ENCODE results near the gene MYO5B.
A peak's percentile ranks its signal among the peaks of the same experiment; 100 is the strongest.

MYO5B gene

DNA sequence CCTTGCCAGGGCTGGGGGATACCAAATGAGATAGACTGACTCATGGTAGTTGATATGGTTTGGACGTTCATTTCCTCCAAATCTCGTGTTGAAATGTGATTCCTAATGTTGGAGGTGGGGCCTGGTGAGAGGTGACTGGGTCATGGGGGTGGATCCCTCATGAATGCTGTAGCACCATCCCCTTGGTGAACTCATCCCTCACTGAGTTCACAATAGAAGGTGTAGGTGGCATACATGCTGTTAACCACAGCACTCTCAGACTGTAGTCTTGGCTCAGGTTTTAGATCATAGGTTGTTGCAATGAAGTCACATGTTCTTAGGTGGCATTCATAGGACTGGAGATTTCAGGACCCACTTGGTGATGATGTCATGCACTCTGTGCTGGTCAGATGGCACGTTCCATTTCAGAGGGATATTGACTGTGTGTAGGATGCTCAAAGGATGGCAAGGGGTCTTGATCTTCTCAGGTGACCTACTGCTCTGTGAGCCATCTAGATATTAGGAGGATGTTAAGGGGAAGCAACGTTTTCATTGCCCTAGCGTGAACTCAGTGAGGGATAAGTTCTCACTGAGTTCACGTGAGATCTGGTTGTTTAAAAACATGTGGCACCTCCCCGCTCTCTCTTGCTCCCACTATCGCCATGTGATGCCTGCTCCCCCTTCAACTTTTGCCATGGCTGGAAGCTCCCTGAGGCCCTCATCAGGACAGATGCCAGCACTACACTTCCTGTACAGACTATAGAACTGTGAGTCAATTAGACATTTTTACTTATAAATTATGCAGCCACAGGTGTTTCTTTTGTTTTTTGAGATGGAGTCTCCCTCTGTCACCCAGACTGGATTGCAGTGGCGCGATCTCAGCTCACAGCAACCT lies 307.8 kb downstream of the MYO5B start:
- DNase-seq (ENCODE audit: low read depth in 2 of 2) = no peak

DNA sequence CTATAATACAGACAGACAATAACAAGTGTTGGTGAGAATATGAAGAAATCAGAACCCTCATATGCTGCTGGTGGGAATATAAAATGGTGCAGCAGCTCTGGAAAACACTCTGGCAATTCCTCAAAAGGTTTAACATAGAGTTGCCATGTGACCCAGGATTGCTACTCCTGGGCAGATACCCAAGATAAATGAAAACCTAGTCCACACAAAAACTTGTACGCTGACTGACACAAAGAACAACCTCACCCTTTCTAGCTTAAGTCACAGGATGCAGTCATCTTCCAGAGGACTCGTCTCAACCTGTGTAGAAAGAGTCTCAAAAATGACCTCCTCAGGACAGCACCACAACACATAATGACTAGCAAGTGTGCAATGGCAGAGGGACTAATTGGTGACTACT lies 310.0 kb downstream of the MYO5B start:
- no peak for DNase-seq (ENCODE audit: low read depth in 2 of 2)

DNA sequence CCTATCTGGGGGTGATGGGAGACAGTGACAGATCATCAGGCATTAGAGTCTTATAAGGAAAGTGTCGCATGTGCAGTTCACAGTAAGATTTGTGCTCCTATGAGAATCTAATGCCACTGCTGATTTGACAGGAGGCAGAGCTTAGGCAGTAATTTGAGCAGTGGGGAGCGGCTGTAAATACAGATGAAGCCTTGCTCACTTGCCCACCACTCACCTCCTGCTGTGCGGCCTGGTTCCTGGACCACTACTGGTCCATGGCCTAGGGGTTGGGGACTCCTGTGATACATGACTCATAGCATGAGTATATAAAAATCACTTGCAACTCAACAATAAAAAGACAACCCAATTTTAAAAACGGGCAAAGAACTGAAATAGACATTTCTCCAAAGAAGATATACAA lies 310.5 kb downstream of the MYO5B start:
- no peak for DNase-seq (ENCODE audit: low read depth in 2 of 2)

DNA sequence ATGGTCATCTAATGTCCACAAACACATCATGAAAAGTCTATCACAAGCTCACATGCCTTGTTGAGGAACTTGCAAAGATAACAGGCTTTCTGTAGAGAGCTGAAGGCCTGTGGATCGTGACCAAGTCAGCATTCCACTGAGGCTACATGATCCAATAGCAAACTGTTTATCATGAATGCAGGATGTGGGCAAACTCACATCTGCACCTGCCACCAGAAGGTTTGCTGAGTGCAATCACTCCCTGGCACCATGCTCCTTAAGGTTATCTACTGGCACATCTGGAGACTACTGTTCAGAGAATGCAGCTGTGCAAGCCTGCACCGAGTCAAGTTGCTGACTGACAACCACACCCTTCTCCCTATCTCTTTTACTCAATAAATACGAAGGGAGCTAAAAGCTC lies 314.3 kb downstream of the MYO5B start:
- DNase-seq (ENCODE audit: low read depth in 2 of 2) = no peak

DNA sequence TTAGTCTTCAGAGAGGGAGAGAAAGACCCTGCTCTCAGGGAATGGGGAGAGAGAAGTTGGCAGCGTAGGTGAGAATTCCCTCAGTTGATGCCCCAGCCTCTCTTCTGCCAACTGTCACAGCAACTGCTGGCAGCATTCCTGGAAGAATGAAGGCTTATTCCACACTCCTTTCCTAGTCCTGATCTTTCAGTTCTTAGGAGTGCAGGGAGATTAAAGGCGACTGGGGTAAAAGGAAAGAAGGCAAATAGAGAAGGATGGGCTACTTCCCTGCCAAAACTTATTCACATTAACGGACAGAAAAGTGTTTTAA lies 315.7 kb downstream of the MYO5B start:
- DNase-seq (ENCODE audit: low read depth in 2 of 2) = no peak

DNA sequence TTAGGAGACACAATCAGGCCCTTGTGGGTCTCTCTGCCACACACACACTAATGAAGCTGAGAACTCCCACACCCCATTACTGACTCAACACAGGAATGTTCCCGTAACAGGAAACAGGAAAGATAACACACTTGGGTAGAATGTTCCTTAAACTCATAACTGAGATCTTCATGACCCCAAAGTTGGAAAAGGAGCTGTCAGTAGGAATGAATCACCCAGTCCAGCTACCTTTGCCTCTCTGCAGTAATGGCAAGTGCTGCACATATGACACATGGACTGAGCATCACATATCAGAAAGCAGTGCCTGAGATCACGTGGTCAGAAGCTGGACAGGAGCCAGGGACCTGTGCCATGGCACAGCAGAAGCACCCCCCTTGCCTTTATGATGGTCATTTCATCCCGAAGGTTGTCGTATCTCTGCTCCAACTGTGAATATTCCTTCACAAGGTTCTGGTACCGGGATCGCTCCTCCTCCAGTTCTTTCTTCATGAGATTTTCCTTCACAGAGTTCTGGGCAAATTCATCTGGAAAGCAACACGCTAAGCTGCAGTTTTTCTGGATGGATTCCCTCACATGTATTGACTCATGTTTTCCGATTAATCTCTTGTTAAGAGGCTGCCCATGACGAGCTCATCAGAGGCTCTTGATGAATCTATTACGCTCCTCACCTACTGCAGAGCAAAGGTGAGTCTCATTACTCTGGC lies 316.2 kb downstream of the MYO5B start:
- DNase-seq (ENCODE audit: low read depth in 2 of 2) = no peak

DNA sequence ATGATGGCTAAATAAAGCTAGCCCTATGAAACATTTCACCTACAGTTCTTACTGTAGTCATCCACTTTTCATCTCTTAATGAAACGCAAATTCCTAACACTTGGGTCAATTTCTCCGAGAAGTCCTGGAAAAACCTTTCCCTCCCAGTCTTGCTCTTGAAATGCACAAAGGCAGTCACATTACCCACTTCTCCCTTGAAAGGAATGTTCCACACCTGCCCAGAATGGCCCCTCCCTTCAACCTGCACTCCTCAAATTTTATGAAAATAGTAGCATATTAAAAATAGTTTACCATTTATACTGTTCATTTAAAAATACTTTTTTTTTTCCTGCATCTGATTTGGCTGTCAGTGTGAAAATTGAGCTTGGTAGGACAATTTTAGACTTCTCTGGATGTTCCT lies 316.9 kb downstream of the MYO5B start:
- no peak for DNase-seq (ENCODE audit: low read depth in 2 of 2)

DNA sequence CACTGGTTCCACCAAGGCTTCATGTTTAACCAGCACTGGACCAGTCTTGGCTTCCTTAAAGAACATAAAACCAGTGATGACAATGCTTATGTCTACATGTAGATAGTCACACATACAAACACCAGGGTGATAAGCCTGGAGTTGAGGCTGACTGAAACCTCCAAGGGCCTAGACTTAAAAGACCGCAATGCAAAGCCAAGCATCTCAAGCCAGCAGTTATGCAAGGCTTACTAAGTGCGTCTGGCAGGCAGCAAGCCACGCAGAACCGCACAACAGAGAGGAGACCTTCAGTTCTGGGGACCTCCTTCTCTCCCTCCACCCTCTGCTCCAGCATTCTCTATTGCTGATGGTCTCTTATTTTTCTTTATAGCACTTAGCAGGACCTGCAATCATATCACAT lies 318.4 kb downstream of the MYO5B start:
- no peak for DNase-seq (ENCODE audit: low read depth in 2 of 2)

DNA sequence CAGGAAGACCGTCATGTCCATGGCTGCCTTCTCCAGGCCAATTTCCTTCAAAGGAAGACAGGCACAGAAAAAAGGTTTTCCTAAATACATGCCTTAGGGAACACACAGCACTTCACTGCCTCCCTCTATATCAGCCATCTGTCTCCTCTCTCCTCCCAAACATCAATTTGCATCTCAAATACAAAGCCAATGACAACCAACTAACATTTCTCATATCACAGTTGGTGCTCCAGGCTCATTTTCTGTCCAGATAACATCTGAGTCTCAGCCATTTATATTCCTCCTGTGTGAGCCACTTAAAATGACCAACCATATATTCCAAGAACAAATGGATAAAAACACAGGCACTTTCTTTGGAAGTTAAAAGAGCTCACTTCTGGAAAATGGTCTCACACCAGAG lies 319.2 kb downstream of the MYO5B start:
- no peak for DNase-seq (ENCODE audit: low read depth in 2 of 2)

DNA sequence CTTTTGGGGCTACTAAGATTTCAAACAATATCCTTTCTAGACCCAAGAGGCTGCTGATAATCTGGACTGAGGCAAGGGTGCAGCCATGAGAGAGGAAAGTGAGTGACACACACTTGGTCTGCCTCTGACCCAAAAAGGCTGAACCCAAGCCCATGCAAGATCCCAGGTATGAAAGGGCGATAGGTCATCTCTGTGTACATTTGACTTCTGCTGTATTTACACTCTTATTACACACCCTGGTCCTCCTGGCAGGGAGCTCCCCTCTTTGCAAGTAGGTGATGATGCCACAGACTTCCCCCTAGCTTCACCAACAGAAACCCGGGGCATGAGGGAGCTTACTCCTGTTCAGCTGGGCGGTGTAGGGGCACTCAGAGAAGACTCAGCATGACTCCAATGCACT lies 319.8 kb downstream of the MYO5B start:
- no peak for DNase-seq (ENCODE audit: low read depth in 2 of 2)

DNA sequence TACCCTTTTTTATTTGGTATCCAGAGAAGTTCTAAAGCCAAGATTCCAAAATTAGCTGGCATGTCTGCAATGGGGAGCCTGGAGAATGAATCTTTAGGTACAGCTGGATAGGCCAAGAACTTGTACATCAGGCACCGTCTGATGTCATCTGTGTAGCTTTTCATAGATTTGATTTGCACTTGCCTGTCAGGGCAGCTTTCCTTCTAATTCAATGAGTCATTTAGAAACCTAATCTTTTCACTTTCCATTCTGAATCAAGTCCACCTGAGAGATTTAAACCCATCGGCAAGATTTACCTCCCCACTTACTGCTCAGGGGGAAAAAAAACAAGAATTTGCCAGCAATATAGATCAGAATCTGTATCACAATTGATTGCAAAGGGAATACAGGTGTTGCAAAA lies 320.7 kb downstream of the MYO5B start:
- DNase-seq (ENCODE audit: low read depth in 2 of 2) = no peak

DNA sequence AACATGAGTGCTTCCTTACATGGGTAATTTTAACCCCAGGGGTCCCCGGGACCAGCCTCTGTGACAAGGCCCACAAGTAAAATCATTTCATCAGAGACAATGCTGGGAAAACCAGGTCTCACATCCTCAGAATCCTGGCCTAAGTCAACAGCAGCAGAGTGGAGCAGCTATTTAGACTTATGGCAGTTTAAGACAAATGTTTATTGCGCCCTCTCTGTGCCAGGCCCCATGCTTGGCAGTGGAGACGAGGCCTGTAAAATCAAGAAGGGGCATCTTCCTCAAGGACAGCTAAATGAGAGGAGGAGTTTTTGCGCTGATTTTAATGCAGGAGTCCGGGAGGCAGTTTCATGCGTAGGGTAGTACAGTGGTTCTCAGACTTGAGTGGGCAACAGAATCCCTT lies 325.6 kb downstream of the MYO5B start:
- no peak for DNase-seq (ENCODE audit: low read depth in 2 of 2)

DNA sequence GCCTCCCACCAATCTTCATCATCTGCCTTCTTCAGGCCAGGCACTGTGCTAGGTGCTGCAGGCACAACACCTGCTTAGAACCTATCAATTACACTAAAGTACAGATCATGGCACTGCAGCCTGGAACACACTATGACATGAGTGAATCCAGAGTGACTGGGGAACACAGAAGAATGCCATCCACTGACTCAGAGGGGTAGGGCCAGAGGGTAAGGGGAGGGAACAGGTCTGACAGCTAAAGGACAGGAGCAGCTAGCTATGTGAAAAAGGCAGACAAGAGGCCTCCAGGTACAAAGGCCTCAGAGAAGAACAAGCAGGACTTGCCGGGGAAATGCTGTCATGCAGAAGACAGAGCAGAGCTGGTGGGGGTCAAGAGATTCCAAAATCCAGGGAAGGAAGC lies 328.3 kb downstream of the MYO5B start:
- DNase-seq (ENCODE audit: low read depth in 2 of 2) = no peak

DNA sequence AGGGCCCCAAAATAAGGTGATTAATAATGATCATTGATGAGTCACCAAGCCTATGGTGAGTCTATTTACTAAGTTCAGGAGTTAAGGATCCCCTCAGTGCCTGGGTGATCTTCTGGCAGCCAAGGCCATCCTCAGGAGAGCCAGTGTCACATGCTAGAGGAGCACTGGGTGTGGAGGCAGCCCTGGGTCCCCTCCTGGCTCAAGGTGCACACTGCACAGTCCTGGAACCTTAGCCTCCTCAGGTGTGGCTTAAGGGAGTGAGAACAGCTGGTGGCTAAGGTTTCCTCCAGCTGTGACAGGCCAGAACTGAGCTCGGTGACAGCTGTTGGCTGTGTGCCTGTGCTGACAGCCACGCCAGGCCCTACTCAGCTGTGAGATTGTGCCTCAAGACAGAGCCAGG lies 329.5 kb downstream of the MYO5B start:
- no peak for DNase-seq (ENCODE audit: low read depth in 2 of 2)

DNA sequence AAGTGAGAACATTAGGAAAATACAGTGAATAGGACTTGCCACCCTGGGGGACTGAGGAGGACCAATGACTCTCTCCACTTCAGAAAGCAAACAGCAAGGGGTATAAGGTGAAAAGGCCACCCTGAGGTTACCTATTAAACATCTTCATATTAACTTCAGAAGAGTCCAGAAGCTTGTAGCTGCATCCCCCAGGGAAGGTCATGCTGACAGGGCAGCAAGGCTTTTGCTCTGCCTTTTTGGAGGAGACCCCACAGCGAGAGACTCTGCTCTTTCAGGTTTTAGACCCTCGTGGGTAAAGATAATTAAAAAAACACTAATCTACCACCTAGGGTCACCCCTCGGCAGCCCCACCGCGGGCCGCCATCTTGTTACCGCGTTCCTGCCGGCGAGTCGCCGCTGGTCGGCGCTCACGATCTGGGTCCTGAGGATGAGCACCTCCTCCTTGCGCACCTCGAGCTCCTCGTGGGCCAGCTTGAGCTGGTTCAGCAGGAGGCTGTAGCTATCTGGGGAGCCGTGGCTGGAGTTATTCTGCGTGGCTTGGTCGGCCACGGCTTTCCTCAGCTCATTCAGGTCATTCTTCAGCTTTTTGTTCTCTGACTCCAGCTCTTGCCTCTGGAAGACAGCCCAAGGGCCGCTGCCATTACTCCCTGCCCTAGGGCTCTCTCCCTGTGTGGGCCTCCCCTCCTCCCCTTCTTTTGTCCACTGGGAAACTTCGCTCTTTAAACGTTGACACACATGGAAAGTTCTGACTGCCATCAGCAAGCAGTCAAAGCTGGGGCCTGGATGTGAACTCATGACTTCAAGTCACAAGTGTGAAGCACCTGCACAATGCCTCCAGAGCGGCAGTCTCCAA lies 331.0 kb downstream of the MYO5B start:
- DNase-seq (ENCODE audit: low read depth in 2 of 2) = no peak

DNA sequence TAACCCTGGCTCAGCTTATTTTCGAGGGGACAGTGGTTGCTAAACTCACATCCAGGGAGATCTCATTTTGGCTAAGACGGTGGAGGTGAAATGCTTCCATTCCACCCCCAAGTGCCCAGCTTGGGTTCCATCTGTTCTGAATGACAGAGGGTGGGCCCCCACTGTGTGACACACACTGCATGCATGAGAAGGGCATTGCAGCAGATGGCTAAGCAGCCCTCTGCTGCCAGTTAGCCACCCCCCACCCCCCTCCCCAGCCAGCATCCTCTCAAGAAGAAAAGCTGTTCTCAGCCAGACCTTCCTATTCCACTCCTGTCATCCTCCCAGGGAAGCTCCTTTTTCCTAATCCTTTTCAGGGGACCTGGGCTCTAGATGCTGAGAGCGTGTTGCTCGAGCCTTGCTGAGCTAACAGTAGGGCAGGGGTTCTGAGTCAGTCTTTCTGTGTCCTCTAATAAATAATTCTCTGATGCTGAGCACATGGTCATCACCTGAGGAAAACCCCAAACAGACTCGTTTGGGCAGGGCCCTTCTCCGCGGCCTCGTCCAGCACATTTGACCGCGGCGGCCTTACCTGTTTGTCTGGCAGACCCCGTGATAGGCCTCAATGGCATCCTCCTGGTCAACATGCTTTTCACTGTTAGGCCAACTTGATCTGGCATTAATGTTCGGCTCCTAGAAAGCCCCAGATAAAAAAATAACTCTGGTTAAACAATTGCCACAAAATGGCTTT lies 332.1 kb downstream of the MYO5B start:
- DNase-seq (ENCODE audit: low read depth in 2 of 2) = no peak

DNA sequence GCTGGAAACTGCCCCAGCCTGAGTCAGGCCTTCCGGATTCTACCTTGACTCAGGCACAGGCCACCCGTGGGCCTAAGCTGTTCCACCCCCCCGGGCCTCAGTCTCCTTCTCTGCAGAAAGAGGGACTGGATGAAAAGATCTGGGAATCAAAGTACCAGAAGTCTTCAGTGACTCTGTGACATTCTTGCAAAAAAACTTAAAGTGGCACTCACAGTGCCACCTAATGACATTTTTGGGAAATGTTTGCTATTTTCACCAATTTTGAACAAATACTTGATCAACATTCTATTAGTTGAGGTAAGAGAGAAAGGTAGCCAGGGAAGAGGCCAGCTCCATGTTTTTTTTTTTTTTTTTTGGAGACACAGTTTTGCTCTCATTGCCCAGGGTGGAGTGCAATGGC lies 333.3 kb downstream of the MYO5B start:
- DNase-seq (ENCODE audit: low read depth in 2 of 2) = no peak

DNA sequence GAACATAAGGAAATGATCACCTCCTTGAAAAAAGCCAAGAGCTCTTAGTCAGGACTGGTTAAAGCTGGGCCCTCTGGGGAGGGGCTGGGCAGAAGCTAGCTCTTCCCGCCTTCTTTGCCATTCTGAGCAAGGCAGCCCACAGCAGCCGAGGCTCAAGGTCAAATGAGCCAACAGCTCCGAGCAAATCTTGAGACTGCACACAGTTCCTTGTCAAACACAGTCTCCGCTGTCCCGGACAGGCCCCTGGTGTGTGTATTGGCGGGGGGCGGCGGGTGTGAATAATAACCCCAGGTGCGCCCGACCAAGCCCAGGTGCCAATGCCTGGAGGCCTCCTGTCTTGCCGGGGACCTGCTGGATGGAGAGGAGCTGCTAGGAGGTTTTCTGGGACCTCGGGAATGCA lies 335.2 kb downstream of the MYO5B start:
- no peak for DNase-seq (ENCODE audit: low read depth in 2 of 2)

DNA sequence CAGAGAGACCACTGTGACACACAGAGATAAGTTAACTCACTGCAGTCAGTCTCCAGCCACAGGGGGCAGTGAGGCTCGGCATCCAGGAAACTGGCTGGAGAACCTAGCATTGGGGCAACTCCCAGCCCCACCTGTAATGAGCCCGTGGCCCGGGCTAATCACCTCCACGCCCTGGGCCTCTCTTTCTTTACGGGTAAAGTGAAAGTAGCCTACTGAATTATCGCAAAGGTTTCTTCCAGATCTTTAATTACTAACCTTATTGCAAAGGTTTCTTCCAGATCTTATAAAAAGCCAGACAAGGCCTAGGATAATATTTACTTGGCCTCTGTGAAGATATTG lies 336.0 kb downstream of the MYO5B start:
- no peak for DNase-seq (ENCODE audit: low read depth in 2 of 2)

DNA sequence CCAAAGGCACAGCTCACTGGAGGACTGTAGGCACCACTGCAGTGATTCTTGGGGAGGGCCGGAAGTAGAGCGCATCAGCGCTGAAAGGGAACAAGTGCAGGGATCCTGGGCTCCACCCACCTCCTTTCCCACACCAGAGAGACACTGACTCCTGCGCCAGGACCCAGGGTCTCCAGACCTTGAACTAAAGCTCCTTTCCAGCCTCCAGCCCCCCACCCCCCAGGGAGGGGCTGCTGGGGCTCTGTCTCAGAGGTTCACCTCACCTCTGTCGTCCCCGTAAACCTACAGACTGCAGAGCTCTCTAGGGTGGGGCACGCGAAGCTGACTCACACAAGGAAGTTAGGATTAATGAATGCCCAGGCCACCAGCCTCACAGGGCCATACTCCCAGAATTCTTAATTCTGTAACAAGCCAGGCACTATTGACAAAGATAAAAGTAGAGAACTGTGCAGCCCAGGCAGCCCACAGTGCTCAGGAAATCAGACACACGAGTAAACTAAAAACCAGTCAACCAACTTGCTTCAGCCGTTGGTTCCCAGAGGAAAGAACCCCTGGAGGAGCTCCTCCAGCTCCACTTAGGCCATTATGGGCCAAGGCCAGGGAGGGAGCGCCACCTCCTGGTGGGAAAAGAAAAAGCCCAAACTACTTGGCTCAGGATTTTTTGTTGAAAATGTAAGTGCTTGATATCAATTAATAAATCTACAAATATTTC lies 336.5 kb downstream of the MYO5B start:
- peak in 1 of 2 donors; percentile 15 for DNase-seq (ENCODE audit: low read depth in 2 of 2)

DNA sequence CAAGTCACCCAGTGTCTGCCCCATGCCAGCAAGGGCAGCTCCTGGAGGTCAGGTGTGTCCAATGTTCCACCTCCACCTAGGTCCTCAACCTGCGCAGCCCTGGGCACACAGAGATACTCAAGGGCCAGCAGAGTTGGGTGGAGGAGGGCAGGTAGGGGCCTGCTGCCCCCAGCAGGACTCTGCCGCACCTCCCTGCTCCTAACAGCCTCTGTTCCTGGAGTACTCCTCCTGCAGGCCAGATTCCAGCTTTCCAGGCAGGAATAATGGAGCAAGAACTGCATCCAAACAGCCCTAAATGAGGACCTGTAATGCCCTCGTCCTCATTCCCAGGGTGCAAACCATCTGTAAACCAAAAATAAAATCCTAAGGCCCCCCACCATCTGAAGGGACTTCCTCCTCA lies 337.2 kb downstream of the MYO5B start:
- DNase-seq (ENCODE audit: low read depth in 2 of 2) = no peak

DNA sequence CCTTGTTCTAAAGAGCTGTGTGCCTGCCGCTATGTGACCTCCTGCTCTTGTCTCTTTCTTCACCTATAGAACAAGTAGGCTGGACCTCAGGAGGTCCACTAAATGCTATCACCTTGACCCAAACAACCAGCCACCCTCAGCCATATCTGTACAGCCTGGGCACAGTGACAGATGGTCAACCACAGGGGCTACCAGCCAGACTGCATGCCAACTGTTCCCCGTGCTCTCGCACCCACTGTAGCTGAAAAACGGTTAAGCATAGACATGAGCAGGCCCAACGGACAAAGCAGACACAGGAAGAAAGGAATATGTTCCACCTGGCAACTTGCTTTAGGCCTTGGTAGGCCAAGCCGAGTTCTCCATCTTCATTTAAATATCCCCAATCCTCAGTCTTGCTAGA lies 338.5 kb downstream of the MYO5B start:
- no peak for DNase-seq (ENCODE audit: low read depth in 2 of 2)

Measured in stimulated activated CD8-positive, alpha-beta memory T cell treated with anti-CD3 and anti-CD28 coated beads, Interleukin-15, amount 100 ng/mL, for 4 hours (primary cell).